SK-N-SH (cell line): ENCODE results near the gene ATP2B1.

ENCODE experiments used
- POLR2AphosphoS5 ChIP-seq: IDR thresholded peaks from 2 replicates; pipeline ENCODE4 v1.6.1; 2012; ENCODE audit warnings: low read depth, low read length
- YY1 ChIP-seq: IDR thresholded peaks from 2 replicates; pipeline ENCODE4 v1.4.0; 2012; ENCODE audit warnings: low read depth, mild to moderate bottlenecking
- TF ChIP-seq, protein P1 (sequence below): fragments of 200-600 bp; sonication (generic); IDR thresholded peaks from 2 replicates; pipeline ENCODE4 v1.6.1; 2017; ENCODE audit warnings: antibody characterized with exemption, mild to moderate bottlenecking, moderate library complexity
- TF ChIP-seq, protein P2 (sequence below): IDR thresholded peaks from 2 replicates; pipeline ENCODE4 v1.4.0; 2012; ENCODE audit warnings: low read depth, borderline replicate concordance
- TF ChIP-seq, protein P3 (sequence below): IDR thresholded peaks from 2 replicates; pipeline ENCODE4 v1.4.0; 2012; ENCODE audit warnings: low read depth

DNA sequence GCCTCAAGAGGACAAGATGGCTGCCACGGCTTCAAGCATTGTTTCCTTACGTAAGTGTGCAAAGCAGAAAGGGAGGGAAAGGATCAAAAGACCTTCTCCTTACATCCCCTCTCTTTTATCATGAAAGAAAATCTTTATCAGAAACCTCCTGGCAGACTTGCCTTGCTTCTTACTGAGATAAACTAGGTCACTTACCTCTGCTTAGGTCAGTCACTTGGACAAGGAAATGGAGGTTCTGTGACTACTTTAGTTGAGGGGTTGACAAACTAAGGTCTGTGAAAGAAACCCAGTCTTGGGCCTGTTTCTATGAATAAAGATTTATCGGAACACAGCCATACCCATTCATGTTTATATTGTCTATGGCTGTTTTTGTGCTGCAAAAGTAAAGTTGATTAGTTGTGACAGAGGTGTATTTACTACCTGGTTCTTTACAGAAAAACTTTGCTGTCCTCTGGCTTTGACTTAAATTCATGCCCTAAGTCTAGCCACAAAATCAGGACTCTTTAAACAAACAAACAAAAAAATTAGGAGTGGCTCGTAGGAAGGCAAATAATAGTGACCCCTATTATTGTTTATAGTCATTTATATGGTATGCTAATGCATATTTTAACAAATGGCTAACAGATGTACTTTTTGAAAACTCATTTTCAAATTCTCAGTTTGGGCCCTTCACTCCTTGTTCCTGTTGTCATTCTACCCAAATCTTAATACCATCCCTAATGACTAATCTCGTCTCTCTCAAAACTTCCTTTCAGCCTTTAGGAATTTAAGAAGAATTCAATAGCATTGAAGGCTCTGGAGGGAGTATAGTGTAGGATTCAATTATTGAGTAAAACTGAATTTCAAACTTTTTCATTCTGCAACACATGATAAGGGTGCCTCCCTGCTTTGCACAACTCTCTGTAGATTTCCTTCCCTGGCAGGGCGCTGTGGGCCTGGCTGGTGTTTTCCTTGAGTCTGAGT lies 42.0 kb upstream of the ATP2B1 start:
- no peak for TF ChIP-seq YY1
- TF ChIP-seq, protein P1, sequence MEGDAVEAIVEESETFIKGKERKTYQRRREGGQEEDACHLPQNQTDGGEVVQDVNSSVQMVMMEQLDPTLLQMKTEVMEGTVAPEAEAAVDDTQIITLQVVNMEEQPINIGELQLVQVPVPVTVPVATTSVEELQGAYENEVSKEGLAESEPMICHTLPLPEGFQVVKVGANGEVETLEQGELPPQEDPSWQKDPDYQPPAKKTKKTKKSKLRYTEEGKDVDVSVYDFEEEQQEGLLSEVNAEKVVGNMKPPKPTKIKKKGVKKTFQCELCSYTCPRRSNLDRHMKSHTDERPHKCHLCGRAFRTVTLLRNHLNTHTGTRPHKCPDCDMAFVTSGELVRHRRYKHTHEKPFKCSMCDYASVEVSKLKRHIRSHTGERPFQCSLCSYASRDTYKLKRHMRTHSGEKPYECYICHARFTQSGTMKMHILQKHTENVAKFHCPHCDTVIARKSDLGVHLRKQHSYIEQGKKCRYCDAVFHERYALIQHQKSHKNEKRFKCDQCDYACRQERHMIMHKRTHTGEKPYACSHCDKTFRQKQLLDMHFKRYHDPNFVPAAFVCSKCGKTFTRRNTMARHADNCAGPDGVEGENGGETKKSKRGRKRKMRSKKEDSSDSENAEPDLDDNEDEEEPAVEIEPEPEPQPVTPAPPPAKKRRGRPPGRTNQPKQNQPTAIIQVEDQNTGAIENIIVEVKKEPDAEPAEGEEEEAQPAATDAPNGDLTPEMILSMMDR, result no peak
- TF ChIP-seq POLR2AphosphoS5, result no peak
- TF ChIP-seq, protein P2, sequence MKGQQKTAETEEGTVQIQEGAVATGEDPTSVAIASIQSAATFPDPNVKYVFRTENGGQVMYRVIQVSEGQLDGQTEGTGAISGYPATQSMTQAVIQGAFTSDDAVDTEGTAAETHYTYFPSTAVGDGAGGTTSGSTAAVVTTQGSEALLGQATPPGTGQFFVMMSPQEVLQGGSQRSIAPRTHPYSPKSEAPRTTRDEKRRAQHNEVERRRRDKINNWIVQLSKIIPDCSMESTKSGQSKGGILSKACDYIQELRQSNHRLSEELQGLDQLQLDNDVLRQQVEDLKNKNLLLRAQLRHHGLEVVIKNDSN, result no peak
- TF ChIP-seq, protein P3, sequence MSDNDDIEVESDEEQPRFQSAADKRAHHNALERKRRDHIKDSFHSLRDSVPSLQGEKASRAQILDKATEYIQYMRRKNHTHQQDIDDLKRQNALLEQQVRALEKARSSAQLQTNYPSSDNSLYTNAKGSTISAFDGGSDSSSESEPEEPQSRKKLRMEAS, result no peak
